Ovary (tissue), 3 donors: ENCODE data around the gene PARN.

Experiments
- CTCF ChIP-seq, 3 donors: fragments of 450-650 bp in 2 of 3; fragments of 200-600 bp in 1 of 3; IDR thresholded peaks; one replicate each; pipeline versions ENCODE4 v1.5.1 to v1.8.0; 2016 to 2022; ENCODE audit warnings: antibody characterized with exemption in 3 of 3, mild to moderate bottlenecking in 1 of 3
- EP300 ChIP-seq: sonication (generic); formaldehyde crosslinking; IDR thresholded peaks from one replicate; pipeline ENCODE4 v1.6.1; 2017; ENCODE audit warnings: antibody characterized with exemption
- POLR2A ChIP-seq: fragments of 450-650 bp; IDR thresholded peaks from one replicate; pipeline ENCODE4 v1.6.1; 2017; ENCODE audit warnings: antibody characterized with exemption, mild to moderate bottlenecking, moderate library complexity
- donor health status: DM: no; HTN: no; CAD: no.

- TF ChIP-seq POLR2A, result no peak
- TF ChIP-seq CTCF (IDR thresholded peaks at IDR 0.05), result no peak
- TF ChIP-seq EP300, result no peak
Measured at GRCh38 chr16:14464192-14464591, 165.9 kb downstream of the PARN start.
